GM19468 (cell line): ENCODE measurements around the gene FSCN2.
A peak's percentile ranks its signal among the peaks of the same experiment; 100 is the strongest.

Experiments used
- ATAC-seq: cut with Tn5 transposase; IDR thresholded peaks from one replicate; pipeline ENCODE4 v1.9.1; 2021; ENCODE audit warnings: mild to moderate bottlenecking, moderate library complexity, moderate number of reproducible peaks; ENCODE audit not compliant: unreplicated experiment; ENCODE audit errors: extremely low read depth

The FSCN2 gene

DNA sequence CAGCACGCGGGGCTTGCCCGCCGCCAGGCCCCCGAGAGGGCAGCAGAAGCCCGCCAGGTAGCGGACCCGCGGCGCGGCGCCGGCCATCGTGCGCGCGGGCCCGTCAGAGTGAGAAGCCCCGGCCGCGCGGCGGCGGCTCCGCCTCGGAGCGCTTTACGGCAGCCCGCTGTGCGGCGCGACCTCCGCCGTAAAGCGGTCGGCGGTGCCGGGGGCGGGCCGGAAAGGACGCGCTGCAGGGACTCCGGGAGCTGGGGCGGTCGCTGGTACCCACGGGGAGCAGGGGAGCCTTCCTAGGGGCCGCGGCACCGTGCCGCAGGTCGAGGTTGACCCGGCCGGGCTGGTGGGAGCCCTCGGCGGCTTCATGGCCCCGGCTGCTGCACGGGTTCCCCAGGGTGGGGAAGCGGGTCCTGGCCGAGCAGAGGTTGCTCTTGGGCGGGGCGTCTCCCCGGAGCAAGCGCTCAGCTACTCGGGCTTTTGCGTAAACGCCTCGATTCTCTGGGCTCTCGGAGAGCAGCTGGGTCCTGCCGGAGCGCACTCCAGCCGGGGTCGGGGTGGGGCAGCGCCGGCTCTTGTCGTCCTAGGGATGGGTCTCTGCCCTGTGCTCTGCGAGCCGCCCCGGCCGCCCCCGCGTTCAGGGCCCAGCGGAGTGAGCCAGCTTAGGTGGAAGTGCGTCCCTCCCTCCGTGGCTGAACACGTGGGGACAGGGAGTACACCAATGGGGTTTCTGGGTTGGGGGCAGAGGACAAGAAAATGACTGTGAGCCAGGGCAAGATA is 24.3 kb downstream of the FSCN2 start, which contains the start of gene FAAP100:
FAAP100 (minus strand) TSS at position 110 of the 774 bp plus-strand sequence; CDS start at position 87, 23 bp downstream.
- ATAC-seq: peak; percentile 38

DNA sequence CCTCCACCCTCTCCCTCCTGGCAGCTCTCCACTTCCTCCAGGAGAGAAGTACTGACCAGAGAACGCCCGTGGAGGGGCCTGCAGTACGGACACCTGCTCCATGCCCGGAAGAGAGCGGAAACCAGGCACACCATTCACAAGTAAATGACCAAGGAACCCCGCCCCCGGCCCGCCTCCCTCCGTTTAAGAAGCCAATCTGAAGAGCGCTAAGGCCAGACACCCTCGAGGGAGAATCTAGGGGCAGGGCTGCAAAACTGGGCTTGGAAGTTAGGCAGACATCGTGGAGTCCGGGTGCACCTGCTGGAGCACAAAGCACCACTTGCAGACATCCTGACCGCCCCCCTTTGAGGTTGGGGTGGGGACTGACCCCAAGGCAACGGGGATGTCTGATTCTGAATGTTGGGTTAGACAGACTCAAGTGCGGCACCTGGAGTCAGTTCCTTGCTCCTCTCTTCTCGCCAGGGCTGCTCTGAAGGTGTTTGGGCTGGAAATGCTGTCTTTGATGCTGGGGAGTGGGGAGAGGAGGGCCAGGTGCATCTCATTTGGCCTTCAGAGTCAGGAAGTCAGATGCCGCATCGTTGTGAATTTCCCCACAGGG is 24.9 kb downstream of the FSCN2 start:
- ATAC-seq: no peak

DNA sequence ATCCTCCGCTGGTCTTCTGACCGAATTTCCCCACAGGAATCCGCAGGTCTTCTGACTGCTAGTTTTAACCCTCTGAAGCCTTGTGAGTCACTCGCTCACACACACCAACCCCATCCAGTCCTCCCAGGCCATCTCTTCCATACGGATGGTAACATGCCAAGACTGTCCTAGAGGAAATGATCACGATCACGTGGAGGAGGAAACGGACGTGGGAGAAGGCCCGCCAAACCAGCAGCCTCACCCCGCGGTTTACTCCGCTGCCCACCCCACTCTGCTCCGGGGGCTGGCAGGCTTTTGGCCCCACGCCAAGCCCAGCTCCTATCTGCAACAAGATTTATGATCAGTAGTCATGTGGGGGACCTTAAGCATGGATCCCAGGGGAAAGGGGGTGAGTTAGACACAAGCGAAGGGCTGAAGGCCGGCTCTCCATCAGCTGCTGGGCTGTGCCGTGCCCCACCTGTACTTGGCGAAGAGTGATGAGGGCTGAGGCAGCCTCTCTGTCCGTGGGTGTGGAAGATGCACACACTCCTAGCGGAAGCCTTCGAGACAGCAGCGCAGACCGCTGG is 25.5 kb downstream of the FSCN2 start:
- ATAC-seq: no peak

DNA sequence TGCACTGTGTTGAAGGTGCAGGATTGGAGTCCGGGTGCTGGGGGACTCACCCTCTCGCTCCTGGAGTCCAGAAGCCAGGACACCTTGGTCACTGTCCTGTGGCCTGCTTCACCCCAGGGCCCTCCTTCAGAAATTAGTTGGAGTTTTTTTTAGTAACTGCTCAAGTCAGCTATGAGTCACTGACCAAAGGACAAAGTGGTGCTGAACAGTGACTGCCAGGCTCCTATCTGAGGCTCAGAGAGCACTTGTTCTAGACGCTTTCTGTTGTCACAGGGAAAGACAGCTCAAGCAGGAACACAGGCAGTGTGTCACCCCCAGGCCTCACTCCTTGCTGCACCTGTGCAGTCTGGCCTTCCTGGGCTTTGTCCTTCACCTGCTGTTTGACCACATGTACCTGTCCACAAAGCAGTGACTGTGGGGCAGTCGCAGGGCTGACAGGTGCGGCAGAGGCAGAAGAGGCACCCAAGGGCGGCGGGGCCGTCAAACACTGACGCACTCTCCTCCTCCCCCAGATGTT is 28.1 kb downstream of the FSCN2 start:
- no peak for ATAC-seq

DNA sequence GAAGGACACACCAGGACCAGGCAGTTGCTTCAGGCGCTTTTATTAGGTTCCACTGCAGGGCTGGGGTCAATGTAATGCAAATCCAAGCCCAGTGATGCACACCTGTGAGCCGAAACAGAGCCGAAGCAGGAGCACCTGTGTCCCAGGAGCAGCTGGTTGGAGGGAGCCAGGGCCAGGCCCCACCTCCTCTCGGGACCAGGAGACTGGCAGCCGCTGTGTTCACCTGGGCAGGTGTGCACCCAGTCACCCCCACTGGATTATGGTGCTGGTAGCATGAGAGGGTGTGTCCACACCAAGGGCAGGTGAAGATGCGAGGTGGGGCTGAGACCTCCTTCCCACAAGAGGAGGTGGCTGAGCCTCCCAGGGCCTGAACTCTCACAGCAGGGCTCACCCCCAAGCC is 28.7 kb downstream of the FSCN2 start:
- no peak for ATAC-seq

DNA sequence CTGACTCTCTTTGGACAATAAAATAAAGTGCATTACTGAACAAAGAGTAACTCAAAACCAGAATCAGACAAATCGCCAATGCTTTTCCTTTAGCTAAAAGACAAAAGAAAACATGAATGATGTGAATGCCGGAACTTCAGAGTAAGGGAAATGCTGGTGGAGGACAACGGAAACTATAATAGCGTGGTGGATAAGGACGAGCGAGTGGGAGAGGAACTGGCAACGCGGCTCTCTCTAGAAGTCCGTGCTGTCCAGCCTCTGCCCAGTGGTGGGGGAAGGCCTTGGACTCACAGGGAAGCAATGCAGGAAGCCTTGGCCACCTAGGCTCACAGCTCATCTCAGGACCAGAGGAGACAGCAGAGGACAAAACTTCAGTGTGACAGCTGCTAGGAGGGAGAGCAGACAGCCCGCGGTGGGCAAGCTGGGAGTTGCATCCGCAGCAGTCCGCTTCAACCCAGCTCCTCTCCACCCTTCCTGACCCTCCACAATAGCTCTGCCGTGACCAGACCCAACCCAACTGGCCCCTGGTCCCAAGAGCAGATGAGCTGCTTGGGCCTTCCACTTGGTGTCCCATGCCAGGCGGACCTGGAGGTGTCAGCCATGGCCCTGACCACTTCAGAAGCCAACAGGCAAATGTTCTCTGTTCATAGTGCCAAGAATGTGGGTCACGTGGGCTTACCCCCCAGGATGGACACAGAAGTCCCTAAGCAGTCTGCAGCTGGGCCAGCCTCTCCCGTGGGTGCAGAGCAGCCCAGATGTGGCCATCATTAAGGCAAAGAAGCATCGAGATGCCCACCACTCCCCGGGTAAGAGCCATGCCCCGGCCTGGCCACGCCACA is 29.3 kb downstream of the FSCN2 start:
- ATAC-seq: no peak

DNA sequence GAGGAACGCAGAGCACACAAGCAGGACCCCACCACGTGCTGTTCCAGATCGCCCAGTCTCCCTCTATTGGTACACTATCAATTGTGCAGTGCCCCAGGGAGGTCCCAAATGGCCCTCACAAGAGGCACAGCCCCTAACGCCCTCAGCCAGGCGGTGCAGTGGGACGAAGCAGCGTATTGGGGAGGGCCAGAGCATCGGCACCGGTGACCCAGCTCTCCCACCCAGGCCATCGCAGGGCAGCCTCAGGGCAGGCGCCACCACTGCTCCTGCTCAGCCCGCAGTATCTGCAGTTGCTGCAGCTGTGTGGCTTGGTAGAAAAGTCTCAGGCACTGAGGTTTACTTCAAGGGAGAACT is 29.9 kb downstream of the FSCN2 start:
- no peak for ATAC-seq

DNA sequence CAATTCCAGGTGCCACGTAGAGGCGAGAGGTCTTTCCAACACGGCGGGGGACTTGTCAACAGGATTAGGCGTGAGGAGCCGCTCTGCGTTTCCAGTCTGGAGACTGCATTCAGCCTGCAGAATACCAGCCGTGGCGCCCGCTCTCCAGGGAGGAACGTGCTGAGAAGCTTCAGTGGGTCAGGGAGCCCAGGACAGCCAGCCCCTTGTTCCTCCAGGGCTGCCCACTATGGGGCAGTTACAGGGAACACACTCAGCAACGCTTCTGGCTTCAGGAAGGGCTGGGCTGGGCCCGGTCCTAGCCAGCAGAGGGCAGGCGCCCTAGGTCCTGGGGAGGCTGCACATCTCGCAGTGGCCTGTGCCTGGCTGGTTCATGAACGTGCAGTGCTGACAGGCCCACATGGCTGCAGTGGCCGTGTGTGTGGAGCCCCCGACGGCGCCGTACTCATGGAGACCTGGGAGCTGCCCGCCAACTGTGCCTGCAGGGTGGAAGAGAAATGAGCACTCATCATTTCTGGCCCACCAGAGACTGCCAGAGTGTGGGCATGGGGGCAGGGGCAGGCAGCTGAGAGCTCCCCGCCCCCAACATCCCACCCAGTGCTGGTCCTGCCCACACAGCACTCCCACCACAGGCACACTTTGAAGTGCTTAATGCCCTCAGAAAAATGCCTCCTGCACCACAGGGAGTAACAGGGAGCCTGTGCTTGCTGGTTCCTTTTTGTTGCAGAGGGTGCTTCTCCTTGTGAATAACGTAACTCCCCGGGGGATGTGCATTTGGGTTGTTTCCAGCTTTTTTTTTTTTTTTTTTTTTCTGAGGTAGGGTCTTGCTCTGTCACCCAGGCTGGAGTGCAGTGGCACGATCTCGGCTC is 31.0 kb downstream of the FSCN2 start:
- no peak for ATAC-seq

DNA sequence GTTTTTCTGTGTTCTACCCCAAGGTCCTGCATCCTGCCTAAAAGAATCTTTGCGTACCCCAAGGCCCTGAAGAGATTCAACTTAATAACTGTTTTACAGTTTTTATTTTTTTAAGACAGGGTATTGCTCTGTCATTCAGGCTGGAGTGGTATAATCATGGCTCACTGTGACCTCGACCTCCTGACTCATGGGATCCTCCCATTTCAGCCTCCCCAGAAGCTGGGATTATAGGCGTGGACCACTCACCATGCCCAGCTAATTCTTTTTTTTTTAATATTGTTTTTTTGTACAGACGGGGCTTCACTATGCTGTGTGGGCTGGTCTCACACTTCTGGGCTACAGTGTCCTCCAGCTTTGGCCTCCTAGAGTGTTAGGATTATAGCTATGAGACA is 33.3 kb downstream of the FSCN2 start:
- ATAC-seq: no peak

DNA sequence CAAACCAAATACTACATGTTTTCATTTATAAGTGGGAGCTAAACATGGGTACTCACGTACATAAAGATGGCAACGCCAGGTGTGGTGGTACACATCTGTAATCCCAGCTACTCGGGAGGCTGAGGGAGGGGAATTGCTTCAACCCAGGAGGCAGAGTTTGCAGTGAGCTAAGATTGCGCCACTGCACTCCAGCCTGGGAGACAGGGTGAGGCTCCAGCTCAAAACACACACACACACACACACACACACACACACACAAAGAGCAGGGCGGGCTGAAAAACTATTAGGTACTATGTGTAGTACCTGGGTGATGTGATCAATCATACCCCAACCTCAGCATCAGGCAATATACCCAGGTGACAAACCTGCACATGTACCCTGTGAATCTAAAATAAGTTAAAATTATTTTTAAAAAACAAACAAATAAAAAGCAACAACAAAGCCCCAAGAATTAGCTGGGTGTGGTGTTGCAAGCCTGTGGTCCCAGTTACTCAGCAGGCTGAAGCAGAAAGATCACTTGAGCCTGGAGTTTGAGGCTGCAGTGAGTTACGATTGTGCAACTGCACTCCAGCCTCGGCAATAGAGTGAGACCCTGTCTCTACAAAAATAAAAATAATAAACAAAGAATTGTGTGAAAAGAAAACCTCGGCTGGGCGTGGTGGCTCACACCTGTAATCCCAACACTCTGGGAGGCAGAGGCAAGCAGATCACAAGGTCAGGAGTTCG is 35.8 kb downstream of the FSCN2 start:
- ATAC-seq: no peak

DNA sequence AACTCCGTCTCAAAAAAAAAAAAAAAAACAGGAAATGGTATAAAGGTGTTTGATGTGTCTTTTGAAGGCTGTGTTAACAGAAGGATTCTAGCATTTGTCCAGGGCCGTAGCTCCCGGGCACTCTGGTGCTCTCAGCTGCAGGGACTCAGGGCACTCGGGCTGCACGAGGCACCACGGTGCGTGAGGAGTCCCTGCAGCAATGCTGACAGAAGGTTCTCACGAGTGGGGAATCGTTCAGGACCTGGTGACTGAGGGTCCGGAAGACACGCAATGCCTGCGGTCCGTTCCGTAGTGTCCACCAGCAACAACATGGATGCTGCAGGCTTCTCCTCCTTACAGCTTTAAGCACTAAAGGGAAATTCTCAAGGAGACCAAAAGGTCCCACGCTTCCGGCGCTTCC is 36.6 kb downstream of the FSCN2 start:
- no peak for ATAC-seq

DNA sequence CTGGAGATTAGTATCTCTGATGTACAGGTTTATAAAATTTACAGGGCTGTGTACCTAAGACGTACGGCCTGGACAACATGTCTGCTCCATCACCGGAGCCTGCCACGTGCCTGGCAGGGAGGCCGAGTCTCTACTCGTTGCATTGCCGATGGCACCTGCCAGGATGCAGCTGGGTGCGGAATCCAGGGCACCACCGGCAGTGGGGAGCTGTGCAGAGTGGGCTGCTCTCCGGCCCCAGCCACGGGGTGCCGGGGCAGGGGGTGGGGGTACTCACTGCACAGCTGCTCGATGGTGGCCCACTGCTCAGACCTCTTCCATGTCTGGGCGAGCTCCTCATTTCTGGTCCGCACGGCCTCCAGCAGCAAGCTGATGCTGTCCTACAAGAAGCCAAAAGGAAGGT is 37.1 kb downstream of the FSCN2 start:
- ATAC-seq: no peak

DNA sequence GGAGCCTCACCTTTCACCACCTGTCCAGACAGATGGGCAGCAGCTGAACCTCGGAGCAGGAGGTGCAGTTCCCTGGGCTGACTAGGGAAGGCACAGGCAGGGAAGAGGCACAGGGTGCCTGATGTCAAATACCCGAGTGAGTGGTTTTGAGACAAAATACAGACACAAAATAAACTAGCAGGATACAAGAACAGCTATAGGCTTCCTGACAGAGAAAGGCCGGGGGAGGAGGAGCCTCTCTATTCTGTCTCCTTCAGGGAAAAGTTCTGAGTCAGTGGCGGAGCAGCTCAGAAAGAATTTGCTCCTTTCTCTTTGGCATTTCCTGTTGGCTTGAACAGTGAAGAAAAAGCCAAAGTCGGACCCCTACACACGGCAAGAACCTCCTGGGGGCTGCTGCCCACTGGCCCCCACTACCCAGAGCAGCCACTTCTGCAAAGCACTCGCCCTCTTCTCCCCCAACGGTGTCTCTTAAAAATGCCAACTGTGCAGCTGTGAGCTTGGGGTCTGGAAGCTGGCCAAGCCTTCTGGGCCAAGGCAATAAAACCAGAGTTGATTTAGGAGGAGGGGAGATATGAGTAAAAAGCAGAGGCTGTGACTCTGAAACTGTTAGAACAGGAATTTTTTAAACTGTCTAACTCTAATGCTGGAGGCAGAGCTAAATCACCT is 38.4 kb downstream of the FSCN2 start:
- no peak for ATAC-seq

DNA sequence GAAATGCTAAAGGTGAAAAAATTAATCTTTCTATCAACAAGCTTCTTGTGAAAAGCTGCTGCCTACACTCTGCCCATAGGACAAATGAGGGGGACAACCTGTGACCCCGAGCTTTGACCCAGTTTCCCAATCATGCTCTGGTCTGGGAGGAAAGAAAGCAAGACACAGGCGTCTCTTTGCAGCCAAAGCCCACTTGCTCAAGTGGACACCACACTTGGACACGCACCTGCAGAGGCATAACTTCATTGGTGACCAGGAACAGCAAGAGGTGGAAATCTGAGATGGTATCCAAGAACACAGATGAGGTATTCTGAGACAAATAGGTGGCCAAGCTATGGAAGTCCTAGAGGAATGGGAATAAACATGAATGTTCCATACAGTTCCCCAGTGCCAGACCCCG is 39.0 kb downstream of the FSCN2 start:
- no peak for ATAC-seq

DNA sequence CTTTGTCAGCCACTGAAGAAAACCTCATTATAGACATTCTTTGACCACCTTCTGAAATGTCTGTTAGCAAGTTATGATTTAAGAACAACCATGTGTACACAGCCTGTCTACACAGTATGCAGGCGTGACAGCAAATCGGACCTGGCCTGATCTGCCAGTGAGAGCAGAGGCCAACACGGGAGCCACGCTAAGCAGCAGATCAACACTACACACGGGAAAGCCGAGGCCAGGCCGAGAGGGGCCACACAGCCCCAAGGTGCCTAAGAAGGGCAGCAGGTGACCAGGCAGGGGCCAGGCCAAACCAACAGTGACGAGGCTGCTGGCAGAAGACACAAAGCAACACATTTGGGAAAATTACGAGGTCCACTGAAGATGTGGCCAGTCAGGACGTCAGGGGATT is 40.2 kb downstream of the FSCN2 start:
- no peak for ATAC-seq

DNA sequence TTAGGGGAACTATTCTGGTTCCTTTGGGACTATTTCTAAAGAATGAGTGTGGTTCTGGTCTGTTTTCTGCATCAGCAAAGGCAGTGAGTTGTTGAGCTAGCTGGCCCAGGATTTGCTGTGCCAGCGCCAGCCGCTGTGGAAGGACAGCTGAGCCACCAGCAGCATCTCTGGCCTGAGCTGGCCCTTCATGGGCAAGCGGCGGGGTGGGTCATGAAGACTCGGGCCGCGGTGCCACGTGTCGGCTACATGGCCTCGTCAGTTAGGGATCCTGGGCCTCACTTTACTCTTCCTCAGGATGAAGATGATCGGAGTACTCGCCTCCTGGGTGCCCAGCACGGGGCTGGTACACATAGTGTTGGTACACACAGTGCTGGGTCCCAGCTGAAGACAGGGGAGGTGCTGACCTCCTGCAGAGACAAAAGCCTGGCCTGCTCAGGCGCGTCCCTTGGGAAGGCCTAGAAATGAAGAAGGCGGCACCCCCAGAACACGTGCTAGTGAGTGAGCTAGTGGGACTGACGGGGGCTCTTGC is 41.9 kb downstream of the FSCN2 start:
- no peak for ATAC-seq

DNA sequence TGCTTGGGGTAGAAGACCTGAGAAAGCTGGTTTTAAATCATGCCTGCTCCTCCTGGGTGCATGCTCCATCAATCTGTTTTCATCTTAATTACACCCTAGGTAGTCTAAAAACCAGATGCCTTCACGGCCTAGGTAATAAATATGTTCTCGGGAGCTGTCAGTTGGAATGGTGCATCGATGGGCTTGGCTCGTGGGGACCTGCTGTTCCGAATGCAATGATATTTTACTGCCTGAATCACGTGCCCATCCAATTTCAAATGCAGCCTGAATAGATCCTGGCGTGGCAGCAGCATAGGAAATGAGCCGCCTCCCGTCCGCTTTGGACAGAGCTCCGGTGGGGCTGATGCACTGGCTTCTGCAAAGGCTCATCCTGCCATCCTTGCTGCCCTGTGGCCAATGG is 42.8 kb downstream of the FSCN2 start:
- no peak for ATAC-seq

DNA sequence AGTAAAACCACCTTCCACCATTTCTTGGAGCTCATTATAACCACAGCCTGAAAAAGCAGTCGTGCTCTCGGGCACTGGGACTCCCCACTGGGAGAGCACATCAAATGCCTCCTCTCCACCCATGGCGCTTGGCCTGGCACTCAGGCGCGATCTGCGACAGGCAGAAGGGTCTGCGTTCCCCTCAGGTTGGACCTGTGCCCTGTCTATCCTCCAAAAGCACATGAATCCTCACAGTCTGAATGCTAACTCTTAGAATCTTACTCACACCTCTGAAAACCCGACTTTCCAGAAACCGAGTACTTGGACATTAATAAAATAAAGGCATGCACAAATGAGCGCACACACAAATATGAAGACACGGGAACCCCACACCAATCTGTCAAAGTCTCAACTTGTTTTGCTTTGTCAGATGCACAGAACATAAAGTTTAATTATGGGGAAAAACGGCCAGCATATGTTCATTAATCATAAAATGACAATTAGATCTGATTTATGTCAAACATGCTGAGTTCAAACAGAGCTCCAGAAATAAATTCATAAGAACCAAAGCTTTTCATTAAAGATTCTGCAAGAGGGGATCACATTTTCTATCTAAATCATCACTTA is 44.5 kb downstream of the FSCN2 start:
- ATAC-seq: no peak
